ACC112 (cell line): ENCODE data around the gene RNGTT.

ENCODE experiments used
- H2AFZ ChIP-seq: fragments of 200-600 bp; sonication (generic); one replicate; pipeline ENCODE4 v1.6.0; 2017; ENCODE audit warnings: antibody characterized with exemption, low read length; ENCODE audit not compliant: unreplicated experiment
- H3K27ac ChIP-seq: fragments of 200-600 bp; sonication (generic); 2 replicates; pipeline ENCODE4 v1.5.1; 2014; ENCODE audit warnings: low read depth, mild to moderate bottlenecking, antibody characterized with exemption, low read length, moderate library complexity
- H3K27me3 ChIP-seq: fragments of 200-600 bp; sonication (generic); 2 replicates; pipeline ENCODE4 v1.6.1; 2014; ENCODE audit warnings: mild to moderate bottlenecking, antibody characterized with exemption, low read length, moderate library complexity, mixed read lengths; ENCODE audit not compliant: insufficient read depth
- H3K36me3 ChIP-seq: fragments of 200-600 bp; sonication (generic); 2 replicates; pipeline ENCODE4 v1.6.1; 2016; ENCODE audit warnings: mild to moderate bottlenecking, antibody characterized with exemption, low read length, moderate library complexity, mixed read lengths; ENCODE audit not compliant: insufficient read depth
- H3K4me1 ChIP-seq: fragments of 200-600 bp; sonication (generic); one replicate; pipeline ENCODE4 v1.6.1; 2016; ENCODE audit warnings: low read length, mixed read lengths; ENCODE audit not compliant: insufficient read depth, unreplicated experiment, control insufficient read depth
- H3K4me3 ChIP-seq: fragments of 200-600 bp; sonication (generic); 2 replicates; pipeline ENCODE4 v1.5.1; 2014; ENCODE audit warnings: mild to moderate bottlenecking, low read depth, low read length
- H3K79me2 ChIP-seq: fragments of 200-600 bp; sonication (generic); one replicate; pipeline ENCODE4 v1.6.0; 2016; ENCODE audit warnings: low read length; ENCODE audit not compliant: control insufficient read depth, unreplicated experiment, insufficient read depth

The RNGTT gene

DNA sequence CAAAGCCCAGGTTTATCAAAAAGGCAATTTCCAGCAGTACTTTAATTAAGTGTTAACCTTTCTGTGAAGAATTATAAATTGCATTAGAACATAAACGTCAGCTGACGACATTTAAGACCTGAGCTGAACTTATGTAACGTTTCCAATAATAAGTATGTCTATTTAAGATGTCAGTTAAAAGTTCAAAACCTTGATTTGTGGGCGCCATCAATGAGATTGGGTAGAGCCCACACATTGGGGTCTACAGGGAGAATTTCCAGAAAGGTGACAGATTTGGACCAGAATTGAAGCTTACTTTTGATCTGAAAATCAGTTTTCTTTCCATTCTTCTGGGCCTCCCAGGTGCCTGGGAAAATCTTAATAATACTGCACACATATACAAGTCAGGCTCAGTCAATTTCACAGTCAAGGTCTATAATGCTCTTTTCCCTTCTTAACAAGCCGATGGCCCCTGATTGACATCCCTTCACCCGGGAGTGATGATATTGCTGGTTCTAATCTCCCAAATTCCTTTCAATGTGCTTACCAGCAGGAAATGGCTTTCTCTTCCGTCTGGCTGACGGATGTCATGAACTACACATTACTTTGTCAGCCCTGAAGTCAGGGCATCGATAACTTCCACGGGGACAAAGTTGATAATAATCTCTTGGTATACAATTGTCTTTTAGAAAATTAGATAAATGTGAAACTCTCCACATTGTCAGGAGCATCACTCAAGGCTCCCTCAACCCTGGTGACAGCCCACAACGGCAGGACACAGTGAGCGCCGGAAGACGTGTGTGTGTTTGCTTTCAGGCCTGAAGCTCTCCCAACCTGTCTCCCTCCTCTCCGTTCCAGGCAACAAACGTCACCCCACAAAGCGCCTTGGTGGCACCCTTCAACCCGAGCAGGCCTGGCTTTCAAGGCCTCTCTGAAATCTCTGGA is 400.8 kb downstream of the RNGTT start:
- H3K79me2 ChIP-seq, result no peaks in the 10 kb centered on the region
- H3K4me1 ChIP-seq, result no peaks in the 10 kb centered on the region
- H3K27ac ChIP-seq, result no peak overlapping the region
- H3K36me3 ChIP-seq, result no peaks in the 10 kb centered on the region
- H3K4me3 ChIP-seq, result no peak overlapping the region
- no peak overlapping the region for H2AFZ ChIP-seq
- peaks cover 5% of the 10 kb centered on the region; the same call in 1 of the 2 replicates for H3K27me3 ChIP-seq

DNA sequence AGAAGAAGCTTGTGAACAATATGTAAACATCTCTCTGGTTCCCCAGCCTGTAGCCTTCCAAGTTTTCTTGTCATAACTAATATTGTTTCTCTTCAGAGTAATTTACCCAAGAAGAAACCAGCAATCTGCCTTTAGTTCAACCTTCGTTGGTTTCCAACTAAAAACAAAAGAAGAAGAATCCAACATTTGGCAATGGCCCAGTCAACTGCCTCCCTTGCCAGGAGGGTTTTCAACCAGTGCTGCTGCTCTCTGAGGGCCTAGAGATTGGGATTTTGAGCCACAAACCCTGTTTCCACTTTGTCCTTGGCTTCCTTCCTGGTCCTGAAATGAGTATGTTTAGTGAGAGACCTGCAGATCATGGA is 401.5 kb downstream of the RNGTT start:
- Histone ChIP-seq H3K4me1 (no peaks in the 10 kb centered on the region), H2AFZ (no peak overlapping the region), H3K36me3 (no peaks in the 10 kb centered on the region), H3K27me3 (peaks cover 4% of the 10 kb centered on the region; the same call in 1 of the 2 replicates), H3K4me3 (no peak overlapping the region), H3K79me2 (no peaks in the 10 kb centered on the region), H3K27ac (no peak overlapping the region)

DNA sequence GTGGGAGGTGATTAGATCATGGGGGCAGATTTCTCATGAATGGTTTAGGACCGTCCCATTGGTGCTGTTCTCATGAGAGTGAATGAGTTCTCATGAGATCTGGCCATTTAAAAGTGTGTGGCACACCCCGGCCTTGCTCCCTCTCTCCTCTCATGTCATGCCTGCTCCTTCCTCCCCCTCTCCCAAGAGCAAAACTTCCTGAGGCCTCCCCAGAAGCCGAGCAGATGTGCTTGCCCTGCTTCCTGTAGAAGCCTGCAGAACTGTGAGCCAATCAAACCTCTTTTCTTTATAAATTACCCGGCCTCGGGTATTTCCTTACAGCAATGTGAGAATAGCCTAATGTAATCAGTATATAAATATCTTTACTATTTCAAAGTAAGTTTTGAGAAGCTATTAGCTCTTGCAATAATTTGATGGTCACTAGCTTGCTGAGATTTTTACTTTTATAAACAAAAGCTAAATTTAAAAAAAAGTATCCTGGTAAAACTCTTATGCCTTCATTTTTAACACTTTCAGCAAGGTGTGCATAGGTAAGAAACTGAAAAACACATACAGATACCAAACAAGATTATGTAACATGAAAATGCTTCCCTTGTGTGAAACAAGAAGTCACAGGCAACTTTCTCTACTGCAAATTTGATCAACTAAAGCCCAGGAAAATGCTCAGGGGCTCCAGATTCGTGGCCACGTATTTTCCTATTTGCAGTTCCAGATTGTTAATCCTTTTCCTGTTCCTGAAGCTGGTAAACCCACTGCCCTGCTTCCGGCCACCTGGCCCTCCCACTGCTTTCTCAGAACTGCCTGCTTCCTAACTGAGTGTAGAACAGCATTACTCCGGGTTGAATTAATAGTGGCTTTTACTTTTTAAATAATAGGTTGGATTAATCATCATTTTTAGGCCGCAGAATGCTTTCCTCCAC is 402.1 kb downstream of the RNGTT start:
- Histone ChIP-seq H3K4me1 (no peaks in the 10 kb centered on the region), H2AFZ (no peak overlapping the region), H3K4me3 (no peak overlapping the region), H3K79me2 (no peaks in the 10 kb centered on the region), H3K27me3 (no peaks in the 10 kb centered on the region), H3K27ac (no peak overlapping the region), H3K36me3 (no peaks in the 10 kb centered on the region)
